NCI-H2171 treated with DMSO at 0.1 percent for 48 hours (cell line): ENCODE results near the gene ANKRD11.

Experiments
- DNase-seq: peaks from one replicate; lab custom pipeline; 2025; lab: John Stamatoyannopoulos, UW

ANKRD11 gene

DNA sequence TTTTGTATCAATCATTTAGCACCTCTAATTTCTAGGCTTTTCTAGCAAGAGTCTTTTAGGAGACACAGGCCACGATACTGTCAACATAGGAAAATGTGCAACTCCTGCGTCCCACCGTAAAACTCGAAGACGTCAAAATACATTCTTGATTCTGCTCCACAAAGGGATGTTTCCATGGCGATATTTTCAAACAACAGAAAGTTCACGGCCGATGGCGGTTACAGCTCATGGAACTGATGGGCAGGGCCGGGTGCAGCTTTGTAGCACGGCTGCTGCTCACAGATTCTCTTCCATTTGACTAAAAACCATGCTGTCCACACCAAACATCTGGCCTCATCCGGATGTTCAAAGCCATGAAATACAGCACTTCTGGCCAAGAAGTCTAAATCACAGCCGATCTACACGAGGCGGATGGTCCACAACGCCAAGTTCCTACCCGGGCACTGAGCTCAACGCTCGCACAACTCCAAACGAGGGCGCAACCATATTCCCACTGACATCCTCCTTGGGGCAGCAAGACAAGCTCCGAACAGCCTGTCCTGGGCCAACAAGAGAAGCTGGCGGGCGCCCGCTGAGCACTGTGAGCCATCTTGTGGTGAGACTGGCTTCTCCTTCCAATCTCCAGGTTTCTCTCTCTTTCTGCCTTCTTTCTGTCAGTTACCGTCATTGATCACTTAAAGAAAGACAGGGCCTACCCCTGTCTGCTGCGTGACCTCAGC is 193.0 kb downstream of the ANKRD11 start:
- no peak for DNase-seq

DNA sequence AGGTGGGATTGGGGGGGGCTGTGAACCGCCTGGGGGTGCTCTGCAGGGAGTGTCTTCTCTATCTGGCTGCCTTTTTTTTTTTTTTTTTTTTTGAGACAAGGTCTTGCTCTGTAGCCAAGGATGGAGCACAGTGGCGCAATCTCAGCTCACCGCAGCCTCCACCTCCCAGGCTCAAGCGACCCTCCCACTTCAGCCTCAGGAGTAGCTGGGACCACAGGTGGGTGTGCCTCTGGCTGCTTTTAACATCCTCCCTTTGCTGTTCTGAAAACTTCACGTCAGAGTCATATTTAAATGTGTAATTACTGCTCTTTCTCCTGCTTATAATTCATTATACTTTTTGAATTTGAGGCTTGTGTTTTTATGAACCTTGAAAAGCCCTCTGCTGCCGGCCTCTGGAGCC is 194.4 kb downstream of the ANKRD11 start:
- DNase-seq = no peak

DNA sequence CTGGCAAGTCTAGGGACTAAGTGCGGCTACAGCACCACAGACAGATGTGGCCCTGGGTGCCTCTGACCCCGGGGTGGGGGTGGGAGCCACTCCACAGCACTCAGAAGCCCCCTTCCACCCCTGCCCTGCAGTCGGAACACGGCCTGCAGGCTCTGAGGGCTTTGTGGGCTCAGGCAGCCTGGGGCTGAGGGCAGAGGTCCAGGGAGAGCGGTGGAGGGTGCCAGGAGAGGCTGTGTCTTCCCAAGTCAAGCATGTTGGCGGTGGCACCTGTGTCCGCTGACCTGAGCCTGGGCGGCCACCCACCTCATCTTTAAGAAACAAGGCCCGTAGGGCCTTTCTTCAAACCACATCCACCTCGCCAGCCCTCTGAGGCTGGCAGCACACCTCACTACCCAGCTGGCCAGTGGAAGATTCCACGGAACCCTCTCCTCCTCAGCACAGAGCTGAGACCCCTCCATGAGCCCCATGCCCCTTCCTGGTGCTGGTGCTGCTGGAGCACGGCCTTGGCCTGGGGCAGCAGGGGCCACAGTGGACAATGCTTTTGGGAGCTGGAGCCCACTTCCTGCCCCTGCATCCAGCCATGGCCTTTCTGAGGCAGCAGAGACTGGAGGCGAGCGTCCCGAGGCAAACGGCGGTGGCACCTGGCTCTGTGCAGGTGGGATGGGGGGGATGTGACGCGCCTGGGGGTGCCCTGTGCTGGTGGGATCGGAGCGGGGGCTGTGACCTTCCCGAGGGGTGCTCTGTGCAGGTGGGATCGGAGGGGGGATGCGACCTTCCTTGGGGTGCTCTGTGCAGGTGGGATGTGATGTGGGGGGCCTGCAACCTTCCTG is 195.1 kb downstream of the ANKRD11 start:
- no peak for DNase-seq

DNA sequence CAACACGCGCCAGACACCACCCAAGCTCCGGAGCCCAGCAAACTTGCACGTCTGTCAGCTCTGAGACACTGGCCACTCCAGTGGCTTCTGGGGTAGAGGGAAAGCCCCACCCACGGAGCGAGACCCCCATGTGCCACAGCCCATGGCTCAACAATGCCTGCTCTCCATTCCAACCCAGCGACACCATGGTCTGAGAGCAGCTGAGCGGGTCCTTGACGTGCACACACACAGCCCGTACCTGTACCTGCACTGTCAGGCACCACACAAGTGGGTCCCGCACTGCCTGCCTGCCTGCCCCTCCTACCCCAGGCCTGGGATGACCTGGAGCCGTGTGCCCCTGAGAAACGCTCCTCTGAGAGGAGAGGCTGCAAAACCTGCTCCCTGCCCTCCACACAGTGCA is 195.9 kb downstream of the ANKRD11 start:
- DNase-seq = no peak

- DNase-seq = no peak
Observed at GRCh38 chr16:89293276-89294143, 196.9 kb downstream of the ANKRD11 start.

DNA sequence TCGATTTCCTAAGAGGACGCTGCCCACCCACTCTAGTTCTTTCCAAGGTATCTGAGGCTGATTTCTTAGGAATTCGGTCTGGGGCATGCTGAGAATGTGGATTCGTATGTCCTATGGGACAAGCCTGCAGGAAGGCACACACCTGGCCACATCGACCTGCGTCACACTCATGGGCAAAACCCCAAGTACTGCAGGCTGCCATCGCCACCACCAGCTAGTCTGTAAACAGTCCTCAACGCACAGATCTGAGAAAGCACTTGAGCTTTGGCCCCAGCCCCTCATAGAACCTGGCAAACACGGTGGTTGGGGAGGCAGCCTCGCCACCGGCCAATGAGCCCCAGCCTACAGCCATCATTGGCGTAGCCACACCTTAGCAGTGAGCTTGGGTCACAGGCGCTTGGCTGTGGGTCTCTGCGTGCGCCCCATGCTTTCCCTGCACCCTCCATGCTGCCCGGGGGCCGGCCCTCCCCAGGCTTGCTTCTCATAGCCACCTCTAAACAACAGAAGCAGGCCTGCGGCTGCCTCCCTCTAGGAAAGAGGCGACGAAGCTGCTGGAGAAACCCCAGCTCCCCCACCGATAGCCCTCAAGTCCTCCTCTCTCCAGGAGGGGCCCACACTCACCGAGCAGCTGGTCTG is 197.8 kb downstream of the ANKRD11 start:
- DNase-seq = no peak

GRCh38 chr16:89291776-89292175 is 198.6 kb downstream of the ANKRD11 start:
- DNase-seq = no peak

DNA sequence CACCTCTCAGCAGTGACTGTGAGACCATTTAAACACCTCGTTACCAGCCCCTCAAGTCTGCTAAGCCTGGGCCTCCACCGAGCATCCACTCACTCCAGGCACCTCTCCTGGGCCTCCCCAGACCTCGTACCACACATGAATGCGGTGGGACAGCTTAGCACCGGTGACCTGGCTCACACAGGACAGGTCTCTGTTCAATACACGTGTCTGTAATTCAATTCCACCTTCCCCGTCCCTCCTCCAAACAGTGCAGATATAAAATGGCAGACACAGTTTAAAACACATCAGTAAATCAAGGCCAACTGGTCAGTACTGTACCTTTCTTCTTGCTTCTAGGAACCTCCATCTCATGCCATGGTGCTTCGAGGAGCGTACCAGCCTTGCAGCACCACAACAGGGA is 199.0 kb downstream of the ANKRD11 start:
- no peak for DNase-seq

DNA sequence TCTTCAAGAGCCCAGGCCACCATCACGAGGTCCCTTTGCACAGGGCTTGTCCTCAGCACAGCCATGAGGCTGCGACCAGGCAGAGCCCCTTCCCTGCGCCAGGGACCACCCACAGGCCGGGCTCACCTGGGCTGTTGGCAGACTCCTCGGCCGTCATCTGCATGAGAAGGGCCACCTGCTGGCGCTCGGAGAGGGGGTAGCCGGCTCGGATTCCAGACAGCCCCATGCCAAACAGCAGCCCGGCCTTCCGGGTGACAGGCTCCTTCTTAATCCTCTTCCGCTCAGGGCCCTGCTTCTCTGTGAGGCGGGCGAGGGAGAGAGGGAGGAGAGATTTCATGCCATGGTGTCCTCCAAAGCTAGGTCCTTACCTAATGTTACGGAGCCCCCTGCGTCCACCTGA is 199.5 kb downstream of the ANKRD11 start:
- no peak for DNase-seq

- DNase-seq = no peak
Observed at GRCh38 chr16:89290472-89290871, 199.9 kb downstream of the ANKRD11 start.

DNA sequence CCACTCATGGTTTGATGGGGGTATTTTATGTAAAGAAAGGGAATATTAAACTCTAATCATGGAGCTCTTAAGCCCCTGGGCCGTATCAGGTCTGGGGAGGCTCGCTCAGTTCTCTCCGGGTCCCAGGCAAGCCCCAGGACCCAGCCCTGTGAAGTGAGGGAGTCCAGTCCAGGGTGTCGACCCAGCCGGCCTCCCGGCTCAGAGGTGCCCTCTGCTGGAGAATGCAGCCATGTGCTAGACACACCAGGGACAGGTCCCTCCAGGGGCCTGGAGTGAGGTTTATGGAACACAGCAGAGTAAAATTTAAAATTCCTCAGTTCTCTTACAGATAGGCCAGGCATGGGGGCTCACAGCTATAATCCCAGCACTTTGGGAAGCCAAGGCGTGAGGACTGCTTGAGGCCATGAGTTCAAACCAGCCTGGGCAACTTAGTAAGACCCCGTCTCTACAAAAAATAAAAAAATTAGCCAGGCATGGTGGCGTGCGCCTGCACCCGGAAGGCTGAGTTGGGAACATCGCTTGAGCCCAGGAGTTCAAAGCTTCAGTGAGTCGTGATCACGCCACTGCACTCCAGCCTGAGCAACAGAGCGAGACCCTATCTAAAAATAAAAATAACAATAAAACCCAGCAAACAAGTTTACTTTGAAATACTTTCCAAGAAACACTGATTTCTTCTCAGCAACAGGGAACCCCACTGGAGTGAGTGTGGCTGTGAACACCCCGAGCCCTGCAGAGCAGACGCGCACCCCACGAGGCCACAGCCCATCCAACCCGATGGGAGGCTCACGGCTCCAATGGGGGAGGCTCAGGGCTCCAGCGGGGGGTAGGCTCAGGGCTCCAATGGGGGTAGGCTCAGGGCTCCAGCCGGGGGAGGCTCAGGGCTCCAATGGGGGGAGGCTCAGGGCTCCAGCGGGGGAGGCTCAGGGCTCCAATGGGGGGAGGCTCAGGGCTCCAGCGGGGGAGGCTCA is 200.6 kb downstream of the ANKRD11 start:
- DNase-seq = peak; percentile 21

- no peak for DNase-seq
Observed at GRCh38 chr16:89288966-89289365, 201.4 kb downstream of the ANKRD11 start.

DNA sequence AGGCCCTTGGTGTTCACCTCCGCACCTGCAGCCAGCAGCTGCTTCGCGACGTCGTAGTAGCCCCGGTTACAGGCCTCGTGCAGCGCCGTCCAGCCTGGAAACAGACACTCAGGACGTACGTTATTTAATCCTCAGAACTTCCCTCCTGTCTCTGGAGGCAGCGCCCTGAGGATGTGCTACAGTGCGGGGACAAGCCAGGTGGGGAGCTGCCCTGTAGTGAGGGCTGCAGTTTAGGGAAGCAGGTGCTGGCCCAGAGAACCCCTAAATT is 201.8 kb downstream of the ANKRD11 start:
- no peak for DNase-seq

- DNase-seq = no peak
Observed at GRCh38 chr16:89287777-89288576, 202.4 kb downstream of the ANKRD11 start.

- DNase-seq = no peak
Observed at GRCh38 chr16:89286096-89286495, 204.3 kb downstream of the ANKRD11 start.

- no peak for DNase-seq
Observed at GRCh38 chr16:89285381-89285780, 205.0 kb downstream of the ANKRD11 start.

DNA sequence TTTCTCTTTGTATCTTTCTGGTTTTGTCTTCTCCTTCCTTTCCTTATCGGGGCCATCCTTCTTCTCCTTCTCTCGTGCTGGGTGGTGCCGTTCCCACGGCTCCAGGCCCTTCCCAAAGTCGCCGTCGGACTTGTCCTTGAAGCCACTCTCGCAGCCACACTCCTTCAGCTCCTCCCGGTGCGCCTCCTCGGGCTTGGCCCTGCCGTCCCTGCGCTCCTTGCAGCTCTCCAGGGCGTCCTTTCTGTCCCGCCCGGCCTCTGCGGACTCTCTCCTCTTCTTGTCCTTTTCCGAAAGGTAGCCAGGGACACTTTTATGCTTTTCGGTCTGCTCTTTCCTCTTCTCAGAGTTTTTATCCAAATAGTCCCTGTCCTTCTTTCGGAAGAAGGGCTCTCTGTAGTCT is 206.9 kb downstream of the ANKRD11 start:
- no peak for DNase-seq

DNA sequence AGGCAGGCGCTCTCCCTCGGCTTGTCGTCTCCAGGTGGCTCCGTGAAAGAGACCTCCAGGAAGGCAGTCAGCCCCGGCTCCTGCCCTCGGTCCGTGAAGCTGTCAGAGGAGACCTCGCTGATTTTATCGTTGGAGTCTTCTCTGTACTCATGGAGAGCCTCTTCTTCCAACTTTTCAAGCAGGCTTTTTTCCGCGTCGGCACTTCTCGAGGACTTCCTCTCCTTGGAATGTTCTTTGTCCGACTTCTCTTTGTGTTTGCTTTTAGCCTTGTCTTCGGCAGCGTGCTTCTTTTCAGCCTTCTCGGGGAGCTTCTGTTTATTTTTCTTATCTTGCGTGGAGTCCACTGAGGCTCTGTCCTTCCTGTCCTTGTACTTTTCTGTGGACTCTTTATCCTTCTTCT is 207.8 kb downstream of the ANKRD11 start:
- DNase-seq = no peak

DNA sequence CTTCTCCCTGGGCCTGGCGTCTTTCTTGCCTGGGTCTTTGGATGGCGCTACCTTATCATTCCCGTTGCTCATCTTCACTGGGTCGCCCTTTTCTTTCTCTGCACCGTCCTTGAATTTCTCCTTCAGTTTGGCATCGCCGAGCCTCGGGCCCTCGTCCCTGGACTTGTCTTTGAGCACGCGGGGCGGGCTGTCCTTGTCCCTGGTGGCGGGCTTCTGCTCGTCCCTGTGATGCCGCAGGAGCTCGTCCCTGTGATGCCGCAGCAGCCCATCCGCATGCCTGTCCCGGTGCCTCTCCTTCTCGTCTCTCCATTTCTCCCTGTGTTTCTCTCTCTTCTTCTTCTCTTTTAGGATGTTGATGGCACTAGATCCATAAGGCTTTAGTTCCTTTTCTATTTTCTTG is 208.5 kb downstream of the ANKRD11 start:
- DNase-seq = no peak

GRCh38 chr16:89281189-89281577 is 209.2 kb downstream of the ANKRD11 start:
- no peak for DNase-seq
